Gastroesophageal sphincter (tissue), 3 donors: ENCODE results near the gene HTD2.

Source experiments
- EP300 ChIP-seq: sonication (generic); formaldehyde crosslinking; IDR thresholded peaks from one replicate; pipeline ENCODE4 v1.6.1; 2017; ENCODE audit warnings: antibody characterized with exemption, mild to moderate bottlenecking
- POLR2A ChIP-seq, 2 donors: fragments of 450-650 bp; IDR thresholded peaks; one replicate each; pipeline ENCODE4 v1.6.1; 2017; ENCODE audit warnings: antibody characterized with exemption in 2 of 2, mild to moderate bottlenecking in 2 of 2, moderate library complexity in 1 of 2
- POLR2AphosphoS5 ChIP-seq: sonication (generic); formaldehyde crosslinking; IDR thresholded peaks from one replicate; pipeline ENCODE4 v1.6.1; 2017; ENCODE audit warnings: antibody characterized with exemption
- TF ChIP-seq, protein P1 (sequence below), 4 experiments: fragments of 200-600 bp in 2 of 4; fragments of 450-650 bp in 2 of 4; sonication (generic) in 1 of 4; IDR thresholded peaks; one replicate each; pipeline ENCODE4 v1.5.1; 2017 to 2019; ENCODE audit warnings: antibody characterized with exemption in 4 of 4, mild to moderate bottlenecking in 2 of 4, moderate library complexity in 2 of 4

DNA sequence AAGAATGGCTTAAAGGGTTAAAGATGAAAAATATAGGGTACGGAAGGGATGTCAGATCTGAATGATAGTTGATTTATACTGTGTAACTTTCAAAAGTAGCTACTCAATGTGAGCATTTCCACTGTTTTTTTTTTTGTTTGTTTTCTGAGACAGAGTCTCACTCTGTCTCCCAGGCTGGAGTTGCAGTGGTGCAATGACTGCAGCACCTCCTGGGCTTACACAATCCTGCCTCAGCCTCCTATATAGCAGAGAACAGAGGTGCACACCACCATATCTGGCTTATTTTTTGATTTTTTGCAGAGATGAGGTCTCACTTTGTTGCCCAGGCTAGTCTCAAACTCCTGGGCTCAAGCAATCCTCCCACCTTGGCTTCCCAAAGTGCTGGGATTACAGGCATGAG, 16.5 kb downstream of the HTD2 start:
- no peak for TF ChIP-seq POLR2A (IDR thresholded peaks at IDR 0.05)
- no peak for TF ChIP-seq POLR2AphosphoS5
- TF ChIP-seq, protein P1, sequence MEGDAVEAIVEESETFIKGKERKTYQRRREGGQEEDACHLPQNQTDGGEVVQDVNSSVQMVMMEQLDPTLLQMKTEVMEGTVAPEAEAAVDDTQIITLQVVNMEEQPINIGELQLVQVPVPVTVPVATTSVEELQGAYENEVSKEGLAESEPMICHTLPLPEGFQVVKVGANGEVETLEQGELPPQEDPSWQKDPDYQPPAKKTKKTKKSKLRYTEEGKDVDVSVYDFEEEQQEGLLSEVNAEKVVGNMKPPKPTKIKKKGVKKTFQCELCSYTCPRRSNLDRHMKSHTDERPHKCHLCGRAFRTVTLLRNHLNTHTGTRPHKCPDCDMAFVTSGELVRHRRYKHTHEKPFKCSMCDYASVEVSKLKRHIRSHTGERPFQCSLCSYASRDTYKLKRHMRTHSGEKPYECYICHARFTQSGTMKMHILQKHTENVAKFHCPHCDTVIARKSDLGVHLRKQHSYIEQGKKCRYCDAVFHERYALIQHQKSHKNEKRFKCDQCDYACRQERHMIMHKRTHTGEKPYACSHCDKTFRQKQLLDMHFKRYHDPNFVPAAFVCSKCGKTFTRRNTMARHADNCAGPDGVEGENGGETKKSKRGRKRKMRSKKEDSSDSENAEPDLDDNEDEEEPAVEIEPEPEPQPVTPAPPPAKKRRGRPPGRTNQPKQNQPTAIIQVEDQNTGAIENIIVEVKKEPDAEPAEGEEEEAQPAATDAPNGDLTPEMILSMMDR (IDR thresholded peaks at IDR 0.05), result no peak
- TF ChIP-seq EP300, result no peak
